Tibial nerve (tissue), 4 donors: ENCODE measurements around the gene PRKCD. TPM values are rescaled to one million over a fixed set of nuclear protein-coding genes. Genes with fewer than 3 reads are reported as not detected.

Source experiments
- DNase-seq, 2 donors: peaks; one replicate each; pipeline ENCODE4 v3.0.0-alpha.2; 2019; ENCODE audit warnings: low spot score in 2 of 2
- H3K27ac ChIP-seq, 4 donors: fragments of 200-600 bp; sonication (generic) in 3 of 4; one replicate each; pipeline ENCODE4 v1.5.1; 2017 to 2019; ENCODE audit warnings: mild to moderate bottlenecking in 1 of 4
- H3K27me3 ChIP-seq, 2 donors: fragments of 200-600 bp; sonication (generic) in 1 of 2; one replicate each; pipeline versions ENCODE4 v1.5.1 to v1.6.0; 2017 to 2019
- H3K36me3 ChIP-seq, 3 donors: fragments of 200-600 bp; sonication (generic); one replicate each; pipeline ENCODE4 v1.5.1; 2018 to 2019
- H3K4me1 ChIP-seq, 4 donors: fragments of 200-600 bp; sonication (generic) in 3 of 4; one replicate each; pipeline ENCODE4 v1.5.1; 2017 to 2019
- H3K4me3 ChIP-seq, 4 donors: fragments of 200-600 bp; sonication (generic) in 3 of 4; one replicate each; pipeline ENCODE4 v1.5.1; 2017 to 2019; ENCODE audit warnings: mild to moderate bottlenecking in 1 of 4, moderate library complexity in 1 of 4
- H3K9me3 ChIP-seq, 4 donors: fragments of 200-600 bp; sonication (generic) in 3 of 4; one replicate each; pipeline ENCODE4 v1.5.1; 2017 to 2019
- EP300 ChIP-seq, 2 donors: sonication (generic); formaldehyde crosslinking; IDR thresholded peaks; one replicate each; pipeline ENCODE4 v1.6.1; 2017; ENCODE audit warnings: antibody characterized with exemption in 2 of 2, mild to moderate bottlenecking in 1 of 2
- POLR2A ChIP-seq, 2 donors: fragments of 450-650 bp; IDR thresholded peaks; one replicate each; pipeline ENCODE4 v1.6.1; 2017; ENCODE audit warnings: antibody characterized with exemption in 2 of 2, mild to moderate bottlenecking in 2 of 2, moderate library complexity in 2 of 2
- WGBS, 2 donors: methylation state at CpG; one replicate each; pipeline ENCODE4 v1.1.5; 2018; 5-methylcytosine and 5-hydroxymethylcytosine counted together
- total RNA-seq, 4 donors: library from RNA; depleted of rRNA; stranded (reverse); fragments of >200 nt; gene quantifications; one replicate each; pipeline ENCODE4 v1.1.0, GENCODE V29; 2016
- TF ChIP-seq, protein P1 (sequence below), 5 experiments: fragments of 200-600 bp in 3 of 5; fragments of 450-650 bp in 2 of 5; sonication (generic) in 3 of 5; IDR thresholded peaks; one replicate each; pipeline ENCODE4 v1.5.1; 2016 to 2019; ENCODE audit warnings: antibody characterized with exemption in 5 of 5, mild to moderate bottlenecking in 3 of 5, moderate library complexity in 2 of 5

PRKCD gene
- total RNA-seq, 4 donors from 2014 or later, result 13.5 to 30.6 (median 19.9) TPM

DNA sequence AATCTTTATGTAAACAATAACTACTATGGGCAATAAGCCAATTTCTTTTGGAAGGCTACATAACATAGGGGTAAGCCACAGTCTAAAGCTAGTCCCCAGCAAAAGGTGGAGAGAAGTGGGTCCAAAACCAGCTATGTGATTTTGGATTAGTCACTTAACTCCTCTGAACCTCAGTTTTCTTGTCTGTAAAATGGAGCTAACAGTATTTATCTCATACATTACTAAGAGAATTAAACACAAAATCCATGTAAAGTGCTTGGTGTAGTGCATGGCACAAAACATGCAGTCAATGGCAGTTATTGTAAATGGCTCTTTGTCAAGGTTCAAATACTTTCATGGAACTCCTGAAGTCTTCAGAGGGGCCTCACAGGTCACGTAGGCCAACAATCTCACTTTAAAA, 44.1 kb upstream of the PRKCD start:
- DNase-seq, result no peak
- Histone ChIP-seq H3K4me3 (no peak overlapping the region), H3K27me3 (no peaks in the 10 kb centered on the region), H3K9me3 (no peaks in the 10 kb centered on the region), H3K36me3 (peaks cover 0 to 92% (median 8%) of the 10 kb centered on the region in 3 donors), H3K27ac (no peak overlapping the region), H3K4me1 (peaks cover 0 to 7% (median 0%) of the 10 kb centered on the region in 4 donors)
- 88 to 100% methylated on average over 1 of the region's 1 CpG for WGBS, 2 donors
- TF ChIP-seq, protein P1, sequence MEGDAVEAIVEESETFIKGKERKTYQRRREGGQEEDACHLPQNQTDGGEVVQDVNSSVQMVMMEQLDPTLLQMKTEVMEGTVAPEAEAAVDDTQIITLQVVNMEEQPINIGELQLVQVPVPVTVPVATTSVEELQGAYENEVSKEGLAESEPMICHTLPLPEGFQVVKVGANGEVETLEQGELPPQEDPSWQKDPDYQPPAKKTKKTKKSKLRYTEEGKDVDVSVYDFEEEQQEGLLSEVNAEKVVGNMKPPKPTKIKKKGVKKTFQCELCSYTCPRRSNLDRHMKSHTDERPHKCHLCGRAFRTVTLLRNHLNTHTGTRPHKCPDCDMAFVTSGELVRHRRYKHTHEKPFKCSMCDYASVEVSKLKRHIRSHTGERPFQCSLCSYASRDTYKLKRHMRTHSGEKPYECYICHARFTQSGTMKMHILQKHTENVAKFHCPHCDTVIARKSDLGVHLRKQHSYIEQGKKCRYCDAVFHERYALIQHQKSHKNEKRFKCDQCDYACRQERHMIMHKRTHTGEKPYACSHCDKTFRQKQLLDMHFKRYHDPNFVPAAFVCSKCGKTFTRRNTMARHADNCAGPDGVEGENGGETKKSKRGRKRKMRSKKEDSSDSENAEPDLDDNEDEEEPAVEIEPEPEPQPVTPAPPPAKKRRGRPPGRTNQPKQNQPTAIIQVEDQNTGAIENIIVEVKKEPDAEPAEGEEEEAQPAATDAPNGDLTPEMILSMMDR (IDR thresholded peaks at IDR 0.05), result no peak
- no peak for TF ChIP-seq EP300 (IDR thresholded peaks at IDR 0.05)

DNA sequence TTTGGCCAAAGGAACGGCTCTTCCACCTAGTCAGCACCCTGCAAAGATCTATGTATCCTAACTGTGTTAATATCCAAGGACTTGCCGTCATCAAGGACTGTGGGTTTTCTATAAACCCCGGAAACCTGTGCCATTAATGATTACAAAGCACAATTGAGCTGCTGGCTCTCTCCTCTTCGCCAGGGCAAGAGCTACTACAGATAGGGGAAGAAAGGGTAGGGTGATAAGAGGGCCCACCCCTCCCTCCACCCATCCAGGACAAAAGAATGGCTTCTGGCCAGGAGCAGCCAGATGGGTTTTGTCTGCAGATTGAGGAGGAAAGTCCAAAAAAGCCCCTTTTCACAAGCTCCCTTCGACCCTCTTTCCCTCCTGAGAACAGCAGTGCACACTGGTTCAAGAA, 40.7 kb upstream of the PRKCD start:
- 90 to 92% methylated on average over 5 of the region's 5 CpGs for WGBS, 2 donors
- no peak overlapping the region for H3K27ac ChIP-seq
- H3K4me1 ChIP-seq, result no peaks in the 10 kb centered on the region
- DNase-seq, result no peak
- peaks cover 0 to 99% (median 28%) of the 10 kb centered on the region in 3 donors for H3K36me3 ChIP-seq
- no peak overlapping the region for H3K4me3 ChIP-seq
- TF ChIP-seq, protein P1 (IDR thresholded peaks at IDR 0.05), result no peak
- no peak for TF ChIP-seq EP300 (IDR thresholded peaks at IDR 0.05)
- TF ChIP-seq POLR2A (IDR thresholded peaks at IDR 0.05), result no peak
- H3K27me3 ChIP-seq, result no peaks in the 10 kb centered on the region
- no peaks in the 10 kb centered on the region for H3K9me3 ChIP-seq

DNA sequence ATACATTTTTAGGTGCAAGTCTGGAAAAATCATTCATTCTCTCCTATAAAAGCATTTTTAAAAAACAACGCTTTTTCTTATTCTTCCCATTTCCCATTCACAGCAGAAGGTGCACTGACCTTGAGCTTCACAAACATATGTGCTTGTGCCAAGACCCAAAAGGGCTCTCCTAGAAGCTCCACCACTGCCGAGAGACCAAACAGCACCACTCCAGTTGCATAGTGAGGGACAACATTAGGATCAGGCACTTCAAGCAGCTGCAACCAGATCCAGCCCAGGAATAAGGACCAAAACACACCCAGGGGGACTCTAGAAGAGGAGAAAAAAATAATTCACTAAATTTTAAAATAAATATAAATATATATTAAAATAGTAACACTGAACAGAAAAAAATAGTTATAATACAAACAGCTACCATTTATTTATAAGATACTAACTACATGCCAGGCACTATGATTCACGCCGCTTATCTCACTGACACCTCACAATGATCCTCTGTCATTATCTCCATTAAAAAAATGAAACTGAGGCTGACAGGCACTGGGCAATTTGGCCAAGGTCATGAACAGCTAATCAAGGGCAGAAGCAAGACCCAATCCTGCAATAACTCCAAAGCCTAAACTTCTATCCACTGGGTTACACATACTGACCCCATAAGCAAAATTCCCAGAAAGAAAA, 38.6 kb upstream of the PRKCD start:
- WGBS, 2 donors, result 85 to 89% methylated on average over 4 of the region's 4 CpGs
- H3K4me1 ChIP-seq, result no peaks in the 10 kb centered on the region
- TF ChIP-seq, protein P1 (IDR thresholded peaks at IDR 0.05), result no peak
- TF ChIP-seq POLR2A (IDR thresholded peaks at IDR 0.05), result no peak
- DNase-seq, result no peak
- H3K36me3 ChIP-seq, result peaks cover 0 to 97% (median 24%) of the 10 kb centered on the region in 3 donors
- no peaks in the 10 kb centered on the region for H3K9me3 ChIP-seq
- H3K27ac ChIP-seq, result no peak overlapping the region
- H3K4me3 ChIP-seq, result no peak overlapping the region
- no peaks in the 10 kb centered on the region for H3K27me3 ChIP-seq

DNA sequence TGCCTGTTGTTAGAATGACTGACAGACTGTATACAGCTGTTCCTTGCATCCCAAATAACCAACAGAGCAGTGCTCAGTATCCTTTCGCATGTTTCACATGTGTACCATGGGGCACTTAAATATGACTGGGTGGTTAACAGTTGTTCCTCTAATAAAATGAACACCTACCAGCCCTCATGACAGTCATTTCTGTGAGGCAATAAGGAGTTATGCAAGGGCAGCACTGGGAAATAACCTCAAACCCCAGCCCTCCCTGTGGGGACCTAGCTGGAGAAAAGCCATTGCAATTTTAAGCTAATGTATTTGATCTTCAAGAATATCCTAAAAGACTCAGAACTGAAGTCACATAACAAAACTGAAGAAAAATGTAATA, 38.1 kb upstream of the PRKCD start:
- no peak for DNase-seq
- H3K27ac ChIP-seq, result no peak overlapping the region
- H3K9me3 ChIP-seq, result no peaks in the 10 kb centered on the region
- H3K27me3 ChIP-seq, result no peaks in the 10 kb centered on the region
- TF ChIP-seq EP300 (IDR thresholded peaks at IDR 0.05) (no peak), POLR2A (IDR thresholded peaks at IDR 0.05) (no peak)
- TF ChIP-seq, protein P1 (IDR thresholded peaks at IDR 0.05), result no peak
- peaks cover 0 to 3% (median 0%) of the 10 kb centered on the region in 4 donors for H3K4me1 ChIP-seq
- peaks cover 0 to 95% (median 20%) of the 10 kb centered on the region in 3 donors for H3K36me3 ChIP-seq
- 87 to 100% methylated on average over 1 of the region's 1 CpG for WGBS, 2 donors
- no peak overlapping the region for H3K4me3 ChIP-seq

DNA sequence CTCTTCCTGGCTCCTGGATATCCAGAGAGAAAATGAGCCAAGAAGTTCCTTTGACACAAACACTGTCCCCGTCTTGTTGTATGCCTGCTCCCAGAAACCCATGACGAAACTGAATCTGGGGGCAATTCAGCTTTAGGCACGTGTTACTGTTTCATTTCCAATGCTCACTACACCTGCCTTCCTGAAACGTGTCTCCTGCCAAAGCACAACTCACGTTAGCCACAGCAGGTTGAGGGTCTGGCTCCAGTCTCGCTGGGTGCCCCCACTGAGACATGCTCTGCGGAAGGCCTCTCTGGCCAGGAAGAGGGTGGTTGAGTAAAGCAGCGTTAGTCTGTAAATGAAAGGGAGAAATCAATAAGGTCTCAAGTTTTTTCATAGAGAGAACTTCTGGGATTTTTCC, 37.5 kb upstream of the PRKCD start:
- TF ChIP-seq, protein P1 (IDR thresholded peaks at IDR 0.05), result no peak
- TF ChIP-seq POLR2A (IDR thresholded peaks at IDR 0.05) (no peak), EP300 (IDR thresholded peaks at IDR 0.05) (no peak)
- Histone ChIP-seq H3K4me3 (no peak overlapping the region), H3K27me3 (no peaks in the 10 kb centered on the region), H3K36me3 (peaks cover 0 to 92% (median 20%) of the 10 kb centered on the region in 3 donors), H3K9me3 (no peaks in the 10 kb centered on the region), H3K4me1 (peaks cover 0 to 8% (median 0%) of the 10 kb centered on the region in 4 donors), H3K27ac (no peak overlapping the region)
- 81 to 90% methylated on average over 8 of the region's 8 CpGs for WGBS, 2 donors
- no peak for DNase-seq
